ENCODE data around the gene SCN2A. TPM values are rescaled to one million over a fixed set of nuclear protein-coding genes. Genes with fewer than 3 reads are reported as not detected.

Gene SCN2A
- total RNA-seq, 1 experiment from 2014 or later: 0.07 TPM

- TF ChIP-seq CTCF (conservative IDR thresholded peaks at IDR 0.05; ENCODE audit: low read depth, low read length): no peak
- no peak for TF ChIP-seq EZH2 (IDR thresholded peaks at IDR 0.05; ENCODE audit: low read length, unreplicated experiment)
- no peak for TF ChIP-seq EZH2phosphoT487 (IDR thresholded peaks at IDR 0.05; ENCODE audit: borderline replicate concordance, low read length)
- DNase-seq: no peak
- H3K9ac ChIP-seq (ENCODE audit: low read length): no peak overlapping the region
- 0 out of 2 replicates have a peak, but pooled peaks cover 5% of the 10 kb centered on the region for H3K4me1 ChIP-seq (ENCODE audit: insufficient read depth, low read length)
- H3K9me3 ChIP-seq (ENCODE audit: low read length): no peaks in the 10 kb centered on the region
- no TSS peak for BruUV-seq (replicated peaks)
- no peak for ATAC-seq
- no peaks in the 10 kb centered on the region for H3K36me3 ChIP-seq (ENCODE audit: low read depth, low read length)
- no peaks in the 10 kb centered on the region for H3K9me2 ChIP-seq (replicated peaks; ENCODE audit: low read length)
- no peaks in the 10 kb centered on the region for H3F3A ChIP-seq (ENCODE audit: low read length, unreplicated experiment)
- CTCF ChIA-PET: no interaction called here
- no peak overlapping the region for H3K4me3 ChIP-seq (ENCODE audit: low read length)
- no peak overlapping the region for H3K4me2 ChIP-seq (ENCODE audit: low read length)
- H3K27ac ChIP-seq (ENCODE audit: low read length): no peak overlapping the region
- H2AFZ ChIP-seq (ENCODE audit: low read length): no peak overlapping the region
- H3K79me2 ChIP-seq (ENCODE audit: low read length): no peaks in the 10 kb centered on the region
- H4K20me1 ChIP-seq (ENCODE audit: low read length): no peaks in the 10 kb centered on the region
- intact Hi-C loops (cut with micrococcal nuclease): no loop called here
- no peaks in the 10 kb centered on the region for H3K27me3 ChIP-seq (ENCODE audit: low read length)
- POLR2A ChIA-PET (ENCODE audit: unreplicated experiment): no interaction called here
These were observed 183.9 kb downstream of the SCN2A start for GRCh38 chr2:165423081-165423480.

GRCh38 chr2:165425556-165425955, 186.3 kb downstream of the SCN2A start:
- H3K79me2 ChIP-seq (ENCODE audit: low read length): no peaks in the 10 kb centered on the region
- peak; percentile 59 for DNase-seq
- H3K27me3 ChIP-seq (ENCODE audit: low read length): no peaks in the 10 kb centered on the region
- H3K27ac ChIP-seq (ENCODE audit: low read length): no peak overlapping the region
- peak; percentile 61 for ATAC-seq
- H3K9ac ChIP-seq (ENCODE audit: low read length): no peak overlapping the region
- no peak overlapping the region for H3K4me2 ChIP-seq (ENCODE audit: low read length)
- no peaks in the 10 kb centered on the region for H4K20me1 ChIP-seq (ENCODE audit: low read length)
- H2AFZ ChIP-seq (ENCODE audit: low read length): no peak overlapping the region
- H3K4me3 ChIP-seq (ENCODE audit: low read length): no peak overlapping the region
- no peaks in the 10 kb centered on the region for H3K9me3 ChIP-seq (ENCODE audit: low read length)
- intact Hi-C loops (cut with micrococcal nuclease): no loop called here
- no peaks in the 10 kb centered on the region for H3F3A ChIP-seq (ENCODE audit: low read length, unreplicated experiment)
- no peaks in the 10 kb centered on the region for H3K36me3 ChIP-seq (ENCODE audit: low read depth, low read length)
- H3K9me2 ChIP-seq (replicated peaks; ENCODE audit: low read length): no peaks in the 10 kb centered on the region
- ChIA-PET POLR2A (ENCODE audit: unreplicated experiment) (no interaction called here), CTCF (no interaction called here)
- TF ChIP-seq CTCF (conservative IDR thresholded peaks at IDR 0.05; ENCODE audit: low read depth, low read length) (no peak), EZH2phosphoT487 (IDR thresholded peaks at IDR 0.05; ENCODE audit: borderline replicate concordance, low read length) (no peak), EZH2 (IDR thresholded peaks at IDR 0.05; ENCODE audit: low read length, unreplicated experiment) (no peak)
- H3K4me1 ChIP-seq (ENCODE audit: insufficient read depth, low read length): peaks cover 14% of the 10 kb centered on the region
- BruUV-seq (replicated peaks): no TSS peak

- no peaks in the 10 kb centered on the region for H3K27me3 ChIP-seq (ENCODE audit: low read length)
- ChIA-PET CTCF (no interaction called here), POLR2A (ENCODE audit: unreplicated experiment) (no interaction called here)
- no peaks in the 10 kb centered on the region for H3K9me3 ChIP-seq (ENCODE audit: low read length)
- no peak overlapping the region for H2AFZ ChIP-seq (ENCODE audit: low read length)
- H3K9me2 ChIP-seq (replicated peaks; ENCODE audit: low read length): no peaks in the 10 kb centered on the region
- ATAC-seq: no peak
- no peak overlapping the region for H3K4me2 ChIP-seq (ENCODE audit: low read length)
- H3K27ac ChIP-seq (ENCODE audit: low read length): no peak overlapping the region
- no peak for DNase-seq
- no peaks in the 10 kb centered on the region for H4K20me1 ChIP-seq (ENCODE audit: low read length)
- H3K79me2 ChIP-seq (ENCODE audit: low read length): no peaks in the 10 kb centered on the region
- no peaks in the 10 kb centered on the region for H3F3A ChIP-seq (ENCODE audit: low read length, unreplicated experiment)
- no TSS peak for BruUV-seq (replicated peaks)
- no peak overlapping the region for H3K9ac ChIP-seq (ENCODE audit: low read length)
- H3K36me3 ChIP-seq (ENCODE audit: low read depth, low read length): no peaks in the 10 kb centered on the region
- TF ChIP-seq EZH2phosphoT487 (IDR thresholded peaks at IDR 0.05; ENCODE audit: borderline replicate concordance, low read length) (no peak), EZH2 (IDR thresholded peaks at IDR 0.05; ENCODE audit: low read length, unreplicated experiment) (no peak), CTCF (conservative IDR thresholded peaks at IDR 0.05; ENCODE audit: low read depth, low read length) (no peak)
- H3K4me1 ChIP-seq (ENCODE audit: insufficient read depth, low read length): peaks cover 14% of the 10 kb centered on the region
- H3K4me3 ChIP-seq (ENCODE audit: low read length): no peak overlapping the region
- intact Hi-C loops (cut with micrococcal nuclease): loop anchor here (2.0 kb wide), 2 partner anchors 19 to 41 kb away; partner anchors contain the start of gene CSRNP3
These were observed 188.5 kb downstream of the SCN2A start for GRCh38 chr2:165427686-165428085.
